Activated CD4-positive, CD25-positive, alpha-beta regulatory T cell (primary cell): Measurements from ENCODE around the gene ANKRD10.

ENCODE experiments used
- DNase-seq, 4 experiments: peaks; one replicate each; lab custom pipeline; 2025; lab: John Stamatoyannopoulos, UW

Gene ANKRD10

DNA sequence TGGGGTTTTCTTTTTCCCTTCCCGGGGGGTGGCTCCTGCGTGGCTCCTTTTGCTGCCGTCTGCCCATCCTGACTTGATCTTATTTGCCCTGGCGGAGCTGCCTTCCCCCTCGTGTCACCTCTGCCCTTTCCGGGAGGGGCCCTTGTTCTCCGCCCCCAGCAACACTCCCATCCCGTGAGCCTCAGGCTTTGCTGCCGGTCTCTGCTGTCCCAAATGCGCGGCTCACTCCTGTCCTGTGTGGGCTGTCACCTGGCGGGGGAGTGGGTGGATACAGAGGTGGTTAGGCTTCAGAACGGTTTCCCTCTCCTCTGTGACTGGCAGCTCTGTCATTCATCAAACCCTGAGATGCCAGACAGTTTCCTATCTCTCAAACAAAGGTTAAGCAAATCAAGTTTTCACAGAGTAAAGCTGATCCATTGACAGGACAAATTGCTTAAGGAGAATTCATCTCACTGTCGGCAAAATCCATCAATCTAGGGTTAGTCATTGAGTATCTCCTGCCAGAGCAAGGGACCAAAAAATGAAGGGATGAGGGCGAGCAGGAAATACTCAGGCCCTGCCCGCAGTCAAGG lies 84.0 kb downstream of the ANKRD10 start:
- DNase-seq = no peak

DNA sequence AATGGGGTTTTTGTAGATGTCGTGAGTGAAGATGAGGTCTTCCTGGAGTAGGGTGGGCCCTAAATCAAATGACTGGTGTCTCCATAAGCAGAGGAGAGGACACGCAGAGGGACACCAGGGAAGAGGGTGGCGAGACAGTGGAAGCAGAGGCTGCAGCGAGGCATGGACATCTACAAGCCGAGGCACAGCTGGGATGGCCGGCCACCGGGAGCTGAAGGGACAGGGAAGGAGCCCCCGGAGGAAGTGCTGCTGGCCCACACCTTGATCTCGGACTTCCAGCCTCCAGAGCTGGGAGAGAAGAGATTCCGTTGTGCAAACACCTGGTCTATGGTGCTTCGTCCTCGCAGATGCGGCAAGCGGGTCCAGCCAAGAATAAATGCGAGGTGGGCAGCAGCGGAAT lies 84.5 kb downstream of the ANKRD10 start:
- no peak for DNase-seq

DNA sequence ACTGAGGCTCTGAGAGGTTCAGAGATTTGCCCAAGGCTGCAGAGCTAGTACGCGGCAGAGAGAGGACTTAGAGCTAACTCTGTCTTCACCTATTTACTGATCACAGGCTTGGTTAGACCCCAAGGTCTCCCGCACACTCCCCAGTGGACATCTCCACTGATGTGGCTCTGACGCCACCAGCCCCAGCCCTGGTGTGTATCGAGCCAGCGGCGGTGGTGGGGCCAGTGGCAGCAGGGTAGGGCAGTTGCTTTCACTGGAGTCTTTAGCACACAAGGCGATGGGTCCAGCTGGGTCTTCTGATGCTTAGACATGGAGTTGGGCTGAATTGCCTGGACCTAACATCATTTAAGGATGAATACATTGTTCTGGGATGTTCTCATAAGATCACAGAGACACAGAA lies 85.4 kb downstream of the ANKRD10 start:
- DNase-seq = no peak

GRCh38 chr13:110828705-110829104 lies 86.2 kb downstream of the ANKRD10 start:
- DNase-seq = no peak
